HG02938 (cell line): Measurements from ENCODE around the gene ACSL1.
"Not testable (repeated sequence)": the region's sequence is repeated elsewhere in the genome, so short reads cannot be mapped to it uniquely, and the experiment has no call there.

Source experiments
- ATAC-seq: cut with Tn5 transposase; IDR thresholded peaks from one replicate; pipeline ENCODE4 v1.9.1; 2021; ENCODE audit warnings: mild to moderate bottlenecking, moderate library complexity; ENCODE audit not compliant: unreplicated experiment

The ACSL1 gene

DNA sequence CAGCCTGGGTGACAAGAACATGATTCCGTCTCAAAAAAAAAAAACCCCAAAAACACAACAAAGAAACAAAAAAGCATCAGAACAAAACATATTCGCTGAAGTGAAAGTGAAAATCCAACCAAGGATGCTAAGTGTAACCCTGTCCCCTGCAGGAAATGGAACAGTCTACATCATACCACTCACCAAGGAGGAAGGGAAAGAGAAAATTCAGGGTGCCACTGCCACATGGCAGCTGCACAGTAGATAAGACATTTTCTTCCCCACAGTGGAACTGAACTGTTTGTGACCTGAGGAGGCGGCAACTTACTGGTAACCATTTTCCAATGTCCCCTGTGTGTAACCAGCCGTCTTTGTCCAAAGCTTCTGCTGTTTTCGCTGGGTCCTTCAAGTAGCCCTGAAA is 63.7 kb downstream of the ACSL1 start:
- peak; percentile 87 for ATAC-seq

DNA sequence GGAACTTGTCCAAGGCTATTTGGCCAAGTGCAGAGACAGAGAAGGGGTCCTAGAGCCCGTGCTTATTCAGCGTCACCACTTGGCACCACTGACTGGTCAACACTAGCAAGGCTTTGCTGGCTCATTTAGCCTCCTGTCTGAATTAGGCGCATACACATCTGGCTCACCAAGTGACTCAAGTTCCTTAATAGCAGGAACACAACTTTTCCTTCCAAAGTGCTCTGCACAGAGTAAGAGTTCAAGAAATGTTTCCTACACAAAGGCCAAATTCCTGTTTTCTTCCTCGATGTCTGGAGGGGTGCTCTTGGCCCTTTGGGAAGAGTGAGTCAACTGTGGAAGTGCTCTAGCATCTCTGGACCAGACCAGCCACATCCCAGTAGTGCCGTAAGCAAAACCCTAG is 65.1 kb downstream of the ACSL1 start:
- ATAC-seq, result no peak

DNA sequence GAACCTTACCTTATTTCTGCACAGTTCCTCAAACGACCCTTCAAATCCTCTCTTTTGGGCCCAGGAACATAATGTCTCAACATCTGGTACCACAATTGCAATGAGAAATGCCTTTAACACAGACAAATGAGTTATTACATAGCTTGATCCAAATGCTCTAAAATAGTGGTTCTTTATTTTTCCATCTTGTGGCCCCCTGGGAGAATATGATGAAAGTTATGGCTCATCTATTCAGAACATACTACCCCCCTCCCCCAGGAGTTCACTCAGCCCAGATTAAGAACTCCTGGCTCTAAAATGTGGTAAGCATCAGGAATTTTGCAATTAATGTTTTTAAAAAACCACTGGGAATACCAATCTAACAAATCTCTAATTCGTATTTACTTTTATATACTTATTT is 68.0 kb downstream of the ACSL1 start:
- ATAC-seq, result no peak

DNA sequence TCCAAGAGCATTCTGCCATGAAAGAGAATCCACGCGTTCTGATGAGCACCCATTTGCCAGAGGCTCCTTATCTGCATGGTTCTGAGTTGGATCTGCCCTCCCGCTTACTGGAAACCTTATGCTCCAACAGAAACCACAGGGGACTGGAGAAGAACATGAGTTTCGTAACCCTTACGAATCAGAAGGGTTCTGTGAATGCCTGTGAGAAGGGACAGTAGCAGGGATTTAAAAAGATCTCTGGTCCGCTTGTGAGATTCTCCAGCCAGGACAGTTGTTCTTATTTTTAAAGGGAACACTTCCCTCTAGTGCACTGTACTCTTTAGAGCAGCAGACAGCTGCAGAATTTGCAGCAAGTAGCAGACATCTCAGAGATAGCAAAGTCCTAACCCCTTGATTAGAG is 69.4 kb downstream of the ACSL1 start:
- no peak for ATAC-seq

DNA sequence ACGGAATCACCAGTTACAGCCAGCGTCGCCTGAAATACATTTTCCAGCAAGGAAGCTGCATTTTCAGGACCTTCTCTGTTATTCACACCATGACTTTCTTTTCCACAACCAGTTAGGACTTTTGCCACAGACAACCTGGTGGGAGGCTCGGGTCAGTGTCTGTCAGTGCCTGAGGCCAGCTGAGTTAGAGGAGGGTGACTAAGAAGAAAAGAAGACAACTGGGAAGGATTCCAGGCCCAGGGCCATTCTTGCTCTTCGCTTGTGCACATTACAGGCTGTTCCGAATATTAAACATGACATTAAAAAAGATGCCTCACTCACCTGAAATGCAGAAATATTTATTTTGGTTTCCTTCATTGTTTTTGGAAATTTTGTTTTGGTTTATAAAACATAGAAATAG is 70.5 kb downstream of the ACSL1 start:
- no peak for ATAC-seq

DNA sequence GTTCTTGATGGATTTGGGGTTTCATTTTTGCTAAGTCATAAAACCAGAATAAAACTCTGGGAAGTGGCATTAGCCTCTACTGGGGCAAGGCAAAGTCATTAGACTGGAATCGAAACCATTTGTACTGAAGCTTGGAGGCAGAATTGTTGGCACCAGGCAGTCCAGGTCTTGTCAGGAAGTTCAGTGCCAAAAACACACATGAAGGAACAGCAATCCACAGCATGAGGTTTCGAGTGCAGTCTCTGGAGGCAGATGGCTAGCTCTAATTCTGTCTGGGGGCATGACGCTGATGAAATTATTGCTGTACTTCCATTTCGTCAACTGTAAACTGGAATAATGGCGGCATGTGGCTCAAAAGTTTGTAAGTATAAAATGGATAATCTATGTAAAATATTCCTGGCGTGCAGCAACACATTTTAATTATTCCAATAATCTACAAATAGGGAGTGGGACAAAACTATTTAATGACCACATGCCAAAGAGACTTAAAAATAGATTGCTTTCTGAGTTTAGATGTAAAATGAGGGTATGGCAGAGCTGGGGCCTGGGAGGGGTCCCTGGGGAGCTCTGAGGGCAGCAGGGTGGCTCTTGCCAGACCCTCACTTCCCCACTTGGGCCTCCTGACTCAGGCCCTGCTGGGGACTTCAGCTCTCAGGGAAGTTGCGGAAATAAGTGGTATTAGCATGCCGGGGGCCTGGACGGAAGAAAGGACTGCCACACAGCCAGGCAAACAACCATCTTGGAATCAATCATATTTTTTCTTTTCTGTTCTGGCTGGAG is 73.1 kb downstream of the ACSL1 start:
- no peak for ATAC-seq

DNA sequence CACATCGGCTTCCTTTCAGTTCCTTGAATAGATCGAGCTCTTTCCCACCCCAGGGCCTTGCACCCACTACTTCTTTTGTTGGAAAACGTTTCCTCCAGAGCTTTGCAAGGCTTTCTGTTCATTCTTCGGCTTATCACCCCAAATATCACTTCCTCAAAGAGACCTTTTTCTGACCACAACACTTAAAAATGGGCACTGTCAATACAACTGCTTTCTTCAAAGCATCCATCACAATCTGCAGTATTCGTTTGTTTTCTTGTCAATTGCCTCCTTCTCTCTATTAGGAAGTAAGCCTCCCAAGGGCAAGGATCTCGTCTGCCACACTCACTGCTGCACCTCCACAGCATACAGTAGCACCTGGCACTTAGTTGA is 74.2 kb downstream of the ACSL1 start:
- ATAC-seq, result no peak

DNA sequence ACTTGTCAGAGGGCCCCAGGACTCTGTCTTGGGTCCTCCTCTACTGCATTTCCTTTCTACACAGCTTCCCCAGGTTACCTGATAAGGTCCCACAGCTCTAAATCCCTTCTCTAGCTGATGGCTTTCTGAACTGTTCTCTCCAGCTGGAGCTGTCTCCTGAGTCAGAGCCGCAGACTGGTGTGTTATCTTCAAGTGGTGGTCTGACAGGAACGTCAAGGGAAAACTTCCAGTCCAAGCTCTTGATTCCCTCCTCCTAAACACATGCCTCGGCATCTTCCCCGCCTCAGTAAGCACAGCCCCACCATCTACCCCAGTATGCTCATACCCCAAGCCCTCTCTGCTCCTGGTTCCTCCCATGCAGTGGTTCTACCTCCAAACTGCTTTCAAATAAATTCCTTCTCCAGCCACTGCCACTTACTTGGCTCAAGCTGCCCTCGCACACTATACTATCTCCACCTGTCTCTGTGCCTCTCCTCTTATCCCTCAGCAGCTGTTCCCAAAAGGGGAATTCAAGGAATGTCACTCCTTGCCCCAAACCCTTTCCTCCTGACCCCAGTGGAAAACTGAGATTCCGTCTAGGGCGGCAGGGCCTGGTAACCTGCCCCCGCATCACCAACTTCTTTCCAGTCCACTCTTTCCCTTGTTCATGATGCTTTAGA is 74.7 kb downstream of the ACSL1 start:
- no peak for ATAC-seq

DNA sequence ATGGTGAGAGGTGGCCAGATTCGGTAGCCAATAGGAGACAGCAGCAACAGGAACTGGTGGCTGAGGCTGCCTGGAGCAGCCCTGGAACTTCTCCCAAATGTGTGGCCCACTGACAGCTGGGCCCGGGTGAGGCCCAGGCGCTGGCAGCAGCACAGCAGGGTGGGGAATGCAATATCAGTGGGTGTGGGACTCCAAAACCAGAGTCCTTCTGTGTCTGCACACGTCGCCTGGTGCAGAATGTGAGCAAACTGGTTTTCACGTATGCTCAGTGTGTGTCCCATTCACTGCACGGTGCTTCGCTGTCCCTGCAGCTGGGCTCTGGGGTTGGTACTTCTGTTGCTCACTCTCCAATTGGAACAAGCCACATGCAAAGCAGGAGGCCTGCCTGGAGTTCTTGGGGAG is 77.5 kb downstream of the ACSL1 start:
- ATAC-seq, result no peak

DNA sequence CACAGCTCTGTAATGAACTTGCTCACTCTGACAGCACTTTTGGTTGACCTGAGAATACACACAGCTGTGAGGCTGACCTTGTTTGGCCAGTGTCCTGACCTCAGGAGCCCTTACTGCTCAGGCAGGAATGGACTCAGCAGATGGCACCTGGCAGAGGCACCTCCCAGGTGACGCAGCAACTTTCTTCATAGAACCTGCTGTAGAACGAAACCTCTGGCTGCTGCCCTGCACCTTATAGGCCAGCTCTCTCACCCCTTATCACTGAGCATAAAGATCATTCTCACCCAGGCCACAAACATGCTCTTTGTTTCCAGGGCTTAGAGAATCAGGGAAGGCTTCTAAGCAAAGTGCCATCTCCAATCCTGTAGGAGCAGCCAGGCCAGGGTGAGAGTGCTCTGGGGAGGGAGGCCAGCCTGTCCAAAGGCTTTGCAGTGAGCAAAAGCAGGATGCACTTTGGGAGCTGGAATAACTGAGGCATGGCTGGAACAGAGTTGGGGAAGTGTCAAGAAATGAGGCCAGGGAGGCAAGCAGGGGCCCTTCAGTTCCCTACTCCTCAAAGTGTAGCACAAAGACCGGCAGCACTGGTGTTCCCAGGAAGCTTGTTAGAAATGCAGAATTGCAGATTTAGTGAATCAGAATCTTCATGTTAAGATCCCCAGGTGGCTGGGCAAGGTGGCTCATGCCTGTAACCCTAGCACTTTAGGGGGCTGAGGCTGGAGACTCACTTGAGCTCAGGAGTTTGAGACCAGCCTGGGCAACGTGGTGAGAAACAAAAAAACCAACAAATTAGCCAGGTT is 78.5 kb downstream of the ACSL1 start:
- no peak for ATAC-seq

DNA sequence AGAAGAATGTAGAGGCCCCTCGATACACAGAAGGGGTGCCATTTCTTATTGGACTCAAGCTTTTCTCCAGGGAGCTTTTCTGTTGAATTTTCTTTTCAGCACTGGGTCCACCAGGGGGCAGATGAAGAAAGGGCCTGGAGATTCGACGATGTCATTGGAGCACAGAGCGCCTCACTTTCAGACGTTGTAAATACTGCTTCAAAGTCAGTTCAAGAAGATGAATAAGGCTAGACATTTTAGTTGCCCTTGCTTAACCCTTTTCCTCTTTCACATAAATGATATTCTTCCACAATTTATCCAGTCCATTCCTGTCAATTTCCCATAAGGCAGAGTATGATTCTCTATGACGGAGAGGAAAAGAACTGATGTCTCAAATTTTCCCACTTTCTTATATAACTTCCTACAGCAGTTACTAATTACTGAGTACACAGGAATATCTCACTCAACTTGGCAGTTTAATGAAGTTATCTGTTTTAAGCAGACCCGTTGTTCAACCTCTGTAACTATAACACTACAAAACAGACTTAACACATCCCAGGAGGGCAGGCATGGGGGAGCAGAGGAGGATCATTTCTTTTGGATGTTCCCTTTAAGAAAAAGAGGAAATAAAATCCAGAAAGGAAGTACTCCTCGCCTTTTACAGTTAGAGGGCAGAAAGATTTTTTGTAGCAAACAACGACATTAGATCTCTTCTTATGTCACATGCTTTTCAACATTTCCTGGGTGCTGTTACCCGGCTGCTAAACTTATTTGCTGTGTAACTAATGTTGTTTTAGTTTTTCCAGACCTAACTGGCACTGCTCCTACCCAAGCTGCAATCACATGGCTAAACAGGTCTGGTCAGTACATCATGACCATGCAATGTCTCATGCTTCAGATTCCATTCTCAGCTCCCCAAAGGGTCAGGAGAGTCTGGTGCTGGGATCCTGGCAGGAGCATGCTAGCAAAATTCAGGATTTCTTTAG is 79.7 kb downstream of the ACSL1 start:
- peak; percentile 81 for ATAC-seq

DNA sequence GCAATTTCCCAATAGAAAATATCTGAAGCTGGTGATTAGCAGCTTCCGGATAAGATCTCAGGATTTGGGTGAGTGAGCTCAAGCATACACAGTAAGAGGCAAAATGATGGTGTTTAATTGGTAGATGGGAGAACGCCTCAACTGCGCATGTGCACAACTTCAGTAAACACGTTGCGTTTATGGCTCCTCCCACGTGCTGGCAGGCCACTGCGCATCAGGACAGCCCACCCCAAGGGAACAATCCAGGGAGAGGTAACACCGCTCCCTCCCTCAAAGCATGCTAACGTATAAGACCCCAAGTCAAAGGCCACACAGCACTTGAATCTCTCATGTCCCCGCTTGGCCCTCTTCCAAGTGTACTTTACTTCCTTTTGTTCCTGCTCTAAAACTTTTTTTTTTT is 81.5 kb downstream of the ACSL1 start:
- no peak for ATAC-seq

DNA sequence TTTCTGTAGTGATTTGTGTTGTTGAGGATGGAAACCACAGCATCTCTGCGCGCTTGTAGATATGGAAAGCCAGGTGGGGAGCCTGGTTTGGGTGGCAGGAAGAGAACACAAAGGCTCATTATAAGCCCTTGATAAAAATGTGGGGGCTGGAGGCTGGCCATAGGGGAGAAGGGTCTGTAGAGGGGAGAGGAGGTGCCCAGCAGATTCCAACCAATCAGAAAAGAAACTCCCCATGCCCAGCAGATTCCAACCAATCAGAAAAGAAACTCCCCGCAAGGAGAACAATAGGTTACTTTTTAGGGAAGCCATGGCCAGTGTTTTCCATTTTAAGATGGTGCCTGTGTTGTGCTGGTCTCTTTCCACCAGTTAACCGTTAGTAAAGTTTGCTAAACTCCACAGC is 82.1 kb downstream of the ACSL1 start:
- ATAC-seq, result no peak

DNA sequence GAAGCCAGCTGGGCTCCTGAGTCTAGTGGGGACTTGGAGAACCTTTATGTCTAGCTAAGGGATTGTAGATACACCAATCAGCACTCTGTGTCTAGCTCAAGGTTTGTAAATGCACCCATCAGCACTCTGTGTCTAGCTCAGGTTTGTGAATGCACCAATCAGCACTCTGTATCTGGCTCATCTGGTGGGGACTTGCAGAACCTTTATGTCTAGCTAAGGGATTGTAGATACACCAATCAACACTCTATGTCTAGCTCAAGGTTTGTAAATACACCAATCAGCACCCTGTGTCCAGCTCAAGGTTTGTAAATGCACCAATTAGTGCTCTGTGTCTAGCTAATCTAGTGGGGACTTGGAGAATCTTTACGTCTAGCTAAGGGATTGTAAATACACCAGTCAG is 84.1 kb downstream of the ACSL1 start:
- not testable (repeated sequence) for ATAC-seq

DNA sequence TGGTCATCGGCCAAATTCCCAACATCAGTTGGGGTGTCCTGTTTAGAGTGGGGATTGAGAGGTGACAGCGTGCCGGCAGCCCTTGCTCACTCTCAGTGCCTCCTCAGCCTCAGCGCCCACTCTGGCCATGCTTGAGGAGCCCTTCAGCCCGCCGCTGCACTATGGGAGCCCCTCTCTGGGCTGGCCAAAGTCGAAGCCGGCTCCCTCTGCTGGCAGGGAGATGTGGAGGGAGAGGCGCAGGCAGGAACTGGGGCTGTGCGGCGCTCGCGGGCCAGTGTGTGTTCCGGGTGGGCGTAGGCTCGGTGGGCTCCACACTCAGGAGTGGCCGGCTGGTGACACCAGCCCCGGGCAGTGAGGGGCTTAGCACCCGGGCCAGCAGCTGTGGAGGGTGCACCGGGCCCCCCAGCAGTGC is 84.8 kb downstream of the ACSL1 start:
- no peak for ATAC-seq

DNA sequence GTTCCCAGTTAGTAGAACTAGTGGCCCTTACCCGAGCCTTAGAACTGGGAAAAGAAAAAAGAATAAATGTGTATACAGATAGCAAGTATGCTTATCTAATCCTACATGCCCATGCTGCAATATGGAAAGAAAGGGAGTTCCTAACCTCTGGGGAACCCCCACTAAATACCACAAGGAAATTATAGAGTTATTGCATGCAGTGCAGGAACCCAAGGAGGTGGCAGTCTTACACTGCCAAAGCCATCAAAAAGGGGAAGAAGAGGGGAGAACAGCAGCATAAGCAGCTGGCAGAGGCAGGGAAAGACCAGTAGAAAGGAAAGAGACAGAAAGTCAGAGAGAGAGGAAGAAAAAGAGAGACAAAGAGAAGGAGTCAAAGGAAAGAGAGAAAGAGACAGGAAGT is 86.2 kb downstream of the ACSL1 start:
- ATAC-seq, result not testable (repeated sequence)

DNA sequence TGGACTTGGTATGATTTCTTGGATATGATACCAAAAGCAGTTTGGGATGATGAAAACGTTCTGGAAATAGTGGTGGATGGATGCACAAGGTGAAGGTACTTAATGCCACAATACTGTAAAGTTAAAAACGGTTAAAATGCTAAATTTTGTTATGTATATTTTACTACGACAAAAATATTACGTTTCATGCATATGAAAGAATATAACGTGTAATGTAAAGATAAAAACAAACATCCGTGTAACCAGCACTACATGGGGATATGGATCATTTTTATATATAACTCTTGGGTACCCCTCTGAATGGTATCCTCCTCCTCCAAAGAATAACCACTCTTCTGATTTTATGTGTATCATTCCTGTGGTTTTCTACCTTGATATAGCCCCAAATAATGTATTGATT is 91.0 kb downstream of the ACSL1 start:
- no peak for ATAC-seq

DNA sequence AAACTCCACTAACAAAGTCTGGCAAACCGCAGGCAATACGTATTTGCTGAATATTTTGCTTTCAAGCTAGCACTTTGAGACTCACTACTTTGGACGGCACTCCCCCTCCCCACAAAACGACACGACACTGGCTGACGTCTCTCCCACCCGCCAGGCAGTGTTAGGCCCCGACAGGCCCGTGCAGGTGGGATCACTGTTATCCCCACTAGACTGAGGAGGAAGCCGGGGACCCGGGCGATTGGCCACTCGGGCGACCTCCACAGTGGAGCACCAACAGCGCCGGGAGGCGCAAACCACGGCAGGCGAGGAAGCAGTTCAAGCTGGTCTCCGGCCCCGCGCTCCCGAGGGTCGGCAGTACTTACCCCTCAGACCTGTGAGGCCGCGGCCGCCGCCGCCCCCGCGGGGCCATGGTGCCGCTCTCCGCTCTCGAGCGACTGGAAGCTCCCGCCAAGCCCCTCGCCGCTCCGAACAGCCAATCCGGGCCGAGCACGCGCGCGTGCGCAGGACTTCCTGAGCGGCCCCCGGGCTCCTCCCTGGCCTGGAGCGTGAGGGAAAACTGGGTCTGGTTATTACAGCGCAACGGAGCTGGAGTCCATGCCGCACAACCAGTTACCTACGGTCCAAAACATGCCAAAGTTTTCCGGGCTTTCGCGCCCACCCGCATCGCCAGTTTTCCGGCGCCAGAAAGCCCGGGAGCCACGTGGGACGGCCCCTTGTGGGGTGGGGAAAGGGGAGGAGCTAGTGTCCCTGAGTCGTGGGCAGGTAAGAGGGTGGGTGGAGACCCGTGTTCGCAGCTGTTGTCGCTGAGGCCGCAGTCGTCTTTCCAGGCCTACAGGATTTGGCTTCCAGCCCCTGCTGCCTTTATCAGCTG is 91.9 kb downstream of the ACSL1 start, which contains the start of gene CENPU:
CENPU (minus strand) TSS at position 443 of the 871 bp plus-strand sequence; CDS start at position 409, 34 bp downstream.
- peak; percentile 91 for ATAC-seq

DNA sequence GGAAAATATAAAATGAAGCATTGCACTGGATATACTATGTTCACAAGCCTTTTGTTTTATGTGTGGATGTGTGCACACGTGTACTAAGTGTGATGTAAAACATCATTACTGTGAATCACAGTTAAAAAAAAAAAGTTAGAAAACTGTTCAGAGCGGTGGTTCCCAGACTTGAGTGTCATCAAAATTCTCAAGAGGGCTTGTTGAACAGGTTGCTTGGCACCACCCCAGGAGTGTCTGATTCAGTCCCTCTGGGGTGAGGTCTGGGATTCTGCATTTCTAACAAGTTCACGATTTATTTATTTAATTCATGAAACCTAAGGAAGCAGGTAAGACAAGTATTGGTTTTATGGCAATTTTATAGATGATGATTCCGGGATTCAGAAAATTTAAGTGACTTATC is 93.6 kb downstream of the ACSL1 start:
- no peak for ATAC-seq

DNA sequence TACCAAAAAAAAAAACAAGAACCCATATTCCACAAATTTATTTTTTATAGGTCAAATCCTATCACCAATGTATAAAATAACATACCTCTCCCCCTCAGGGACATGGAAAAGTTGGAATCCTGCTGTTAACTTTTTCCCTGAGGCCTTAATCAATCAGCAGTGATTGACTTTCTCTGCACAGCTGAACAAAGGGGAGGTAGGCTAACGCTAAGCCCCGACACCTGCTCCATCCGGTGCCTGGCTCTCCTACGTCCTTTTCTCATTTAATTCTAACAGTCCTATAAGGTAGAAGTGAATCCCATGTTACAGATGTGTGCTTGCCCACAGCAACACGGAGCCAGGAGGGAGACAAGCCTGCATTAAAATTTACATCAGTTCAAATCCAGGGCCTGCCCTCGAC is 94.7 kb downstream of the ACSL1 start:
- no peak for ATAC-seq
